ENCODE results near the gene RAP1GDS1. TPM values are rescaled to one million over a fixed set of nuclear protein-coding genes. Genes with fewer than 3 reads are reported as not detected.
A peak's percentile ranks its signal among the peaks of the same experiment; 100 is the strongest.
"Not testable (repeated sequence)": the region's sequence is repeated elsewhere in the genome, so short reads cannot be mapped to it uniquely, and the experiment has no call there.

RAP1GDS1 gene
- total RNA-seq, 1 experiment from 2014 or later, result 141 TPM

DNA sequence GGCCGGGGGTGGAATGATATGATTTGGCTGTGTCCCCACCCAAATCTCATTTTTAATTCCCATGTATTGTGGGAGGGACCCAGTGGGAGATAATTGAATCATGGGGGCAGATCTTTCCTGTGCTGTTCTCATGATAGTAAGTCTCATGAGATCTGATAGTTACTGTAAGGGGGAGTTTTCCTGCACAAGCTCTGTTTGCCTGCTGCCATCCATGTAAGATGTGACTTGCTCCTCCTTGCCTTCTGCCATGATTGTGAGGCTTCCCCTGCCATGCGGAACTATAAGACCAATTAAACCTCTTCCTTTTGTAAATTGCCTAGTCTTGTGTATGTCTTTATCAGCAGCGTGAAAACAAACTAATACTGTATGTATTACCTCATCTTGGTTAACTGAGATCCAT is 106.8 kb downstream of the RAP1GDS1 start:
- not testable (repeated sequence) for H3K4me3 ChIP-seq (ENCODE audit: low read length); H2AFZ ChIP-seq (ENCODE audit: low read length); H3K9me3 ChIP-seq (ENCODE audit: low read length); H3K27ac ChIP-seq (ENCODE audit: low read length); H3K4me1 ChIP-seq (ENCODE audit: low read length); H3K9ac ChIP-seq (ENCODE audit: low read length); H3K27me3 ChIP-seq (ENCODE audit: low read length); H4K20me1 ChIP-seq (ENCODE audit: insufficient read depth, low read depth, low read length); H3K9me2 ChIP-seq (replicated peaks; ENCODE audit: insufficient read depth, low read length); DNase-seq; H3K4me2 ChIP-seq (ENCODE audit: low read depth, low read length, poor library complexity, severe bottlenecking)
- Histone ChIP-seq H3K79me2 (ENCODE audit: low read length) (peaks cover 35% of the 10 kb centered on the region), H3K36me3 (ENCODE audit: insufficient read depth, low read length) (peaks cover 26% of the 10 kb centered on the region)

DNA sequence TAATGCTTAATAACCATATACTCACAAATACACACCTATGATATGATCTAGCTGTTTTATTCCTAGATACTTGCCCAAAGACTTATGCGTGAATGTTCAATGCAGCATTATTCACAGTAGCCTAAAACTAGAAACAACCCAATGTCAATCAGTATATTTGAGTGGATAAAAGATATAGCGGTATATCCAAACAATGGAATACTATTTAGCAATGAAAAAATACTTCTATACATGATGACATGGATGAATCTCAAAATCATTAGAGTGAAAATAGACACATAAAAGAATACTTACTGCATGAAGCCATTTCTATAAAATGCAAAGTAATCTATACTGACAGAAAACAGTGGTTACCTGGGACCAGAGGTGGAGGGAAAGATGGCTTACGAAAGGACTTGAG is 108.1 kb downstream of the RAP1GDS1 start:
- H3K4me1 ChIP-seq (ENCODE audit: low read length), result no peaks in the 10 kb centered on the region
- no peak for DNase-seq
- no peak overlapping the region for H3K9ac ChIP-seq (ENCODE audit: low read length)
- H3K36me3 ChIP-seq (ENCODE audit: insufficient read depth, low read length), result peaks cover 26% of the 10 kb centered on the region
- no peaks in the 10 kb centered on the region for H4K20me1 ChIP-seq (ENCODE audit: insufficient read depth, low read depth, low read length)
- no peaks in the 10 kb centered on the region for H3K9me2 ChIP-seq (replicated peaks; ENCODE audit: insufficient read depth, low read length)
- H3K4me2 ChIP-seq (ENCODE audit: low read depth, low read length, poor library complexity, severe bottlenecking), result no peak overlapping the region
- no peak overlapping the region for H3K27ac ChIP-seq (ENCODE audit: low read length)
- no peak overlapping the region for H3K4me3 ChIP-seq (ENCODE audit: low read length)
- no peaks in the 10 kb centered on the region for H3K9me3 ChIP-seq (ENCODE audit: low read length)
- H3K79me2 ChIP-seq (ENCODE audit: low read length), result peaks cover 29% of the 10 kb centered on the region
- H2AFZ ChIP-seq (ENCODE audit: low read length), result no peak overlapping the region
- H3K27me3 ChIP-seq (ENCODE audit: low read length), result no peaks in the 10 kb centered on the region

DNA sequence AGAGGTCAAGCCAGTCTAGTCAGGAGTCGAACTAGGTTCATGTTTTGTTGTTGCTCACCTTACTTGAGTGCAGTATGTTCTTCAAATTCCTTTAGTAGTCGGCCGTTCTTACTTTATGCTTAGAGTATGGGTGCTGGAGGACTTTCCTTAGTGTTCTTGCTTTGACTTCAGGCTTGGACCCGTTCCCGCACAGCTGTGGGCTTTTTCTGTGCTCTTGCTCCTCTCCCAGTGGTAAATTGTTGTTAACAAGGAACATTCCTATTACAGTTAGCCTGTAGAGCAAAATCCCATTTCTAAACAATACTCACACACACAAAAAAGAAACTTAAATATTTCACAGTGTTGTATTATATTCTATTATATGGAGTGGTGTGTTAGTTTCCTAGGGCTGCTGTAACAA is 113.5 kb downstream of the RAP1GDS1 start:
- Histone ChIP-seq H3K9me2 (replicated peaks; ENCODE audit: insufficient read depth, low read length) (no peaks in the 10 kb centered on the region), H2AFZ (ENCODE audit: low read length) (no peak overlapping the region), H3K4me3 (ENCODE audit: low read length) (no peak overlapping the region), H3K27me3 (ENCODE audit: low read length) (no peaks in the 10 kb centered on the region), H3K9ac (ENCODE audit: low read length) (no peak overlapping the region), H3K4me1 (ENCODE audit: low read length) (peaks cover 30% of the 10 kb centered on the region), H3K79me2 (ENCODE audit: low read length) (peaks cover 59% of the 10 kb centered on the region), H3K9me3 (ENCODE audit: low read length) (no peaks in the 10 kb centered on the region), H3K36me3 (ENCODE audit: insufficient read depth, low read length) (0 out of 2 replicates have a peak, but pooled peaks cover under 1% of the 10 kb centered on the region), H3K27ac (ENCODE audit: low read length) (no peak overlapping the region), H4K20me1 (ENCODE audit: insufficient read depth, low read depth, low read length) (no peaks in the 10 kb centered on the region), H3K4me2 (ENCODE audit: low read depth, low read length, poor library complexity, severe bottlenecking) (no peak overlapping the region)
- DNase-seq, result no peak

- Histone ChIP-seq H3K36me3 (ENCODE audit: insufficient read depth, low read length) (no peaks in the 10 kb centered on the region), H3K9ac (ENCODE audit: low read length) (peak overlapping the region; percentile 13; the same call in 1 of the 2 replicates), H3K4me3 (ENCODE audit: low read length) (peak overlapping the region; percentile 22; the same call in 1 of the 2 replicates), H3K79me2 (ENCODE audit: low read length) (peaks cover 73% of the 10 kb centered on the region), H3K27ac (ENCODE audit: low read length) (peak overlapping the region; percentile 68), H3K4me1 (ENCODE audit: low read length) (peaks cover 41% of the 10 kb centered on the region), H3K4me2 (ENCODE audit: low read depth, low read length, poor library complexity, severe bottlenecking) (peak overlapping the region; percentile 38), H3K27me3 (ENCODE audit: low read length) (no peaks in the 10 kb centered on the region), H3K9me3 (ENCODE audit: low read length) (no peaks in the 10 kb centered on the region), H2AFZ (ENCODE audit: low read length) (no peak overlapping the region), H4K20me1 (ENCODE audit: insufficient read depth, low read depth, low read length) (no peaks in the 10 kb centered on the region), H3K9me2 (replicated peaks; ENCODE audit: insufficient read depth, low read length) (no peaks in the 10 kb centered on the region)
- peak; percentile 57 for DNase-seq
Measured at GRCh38 chr4:98377559-98377958, 116.4 kb downstream of the RAP1GDS1 start.

DNA sequence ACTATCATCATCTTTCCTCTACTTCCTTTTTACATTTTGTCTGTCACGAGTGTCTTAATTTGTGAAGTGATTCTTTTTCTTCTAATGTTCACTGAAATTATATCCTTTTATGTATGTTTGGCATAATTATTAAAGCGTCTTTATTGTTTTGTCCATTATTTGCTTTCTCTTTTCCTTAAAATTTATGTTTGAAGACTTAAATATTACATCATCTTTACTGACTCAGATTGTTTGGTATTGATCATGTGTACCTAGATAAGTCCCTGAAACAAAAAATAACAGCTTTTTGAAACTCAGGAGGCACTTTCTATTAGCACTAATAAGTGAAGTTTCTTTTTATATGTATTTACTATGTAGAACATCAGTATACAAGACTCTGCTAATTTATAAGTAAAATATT is 120.1 kb downstream of the RAP1GDS1 start:
- Histone ChIP-seq H3K9me3 (ENCODE audit: low read length) (no peaks in the 10 kb centered on the region), H3K9ac (ENCODE audit: low read length) (no peak overlapping the region), H3K9me2 (replicated peaks; ENCODE audit: insufficient read depth, low read length) (no peaks in the 10 kb centered on the region), H3K4me3 (ENCODE audit: low read length) (no peak overlapping the region), H3K4me2 (ENCODE audit: low read depth, low read length, poor library complexity, severe bottlenecking) (no peak overlapping the region), H2AFZ (ENCODE audit: low read length) (no peak overlapping the region), H3K79me2 (ENCODE audit: low read length) (peaks cover 76% of the 10 kb centered on the region), H3K4me1 (ENCODE audit: low read length) (peaks cover 49% of the 10 kb centered on the region), H3K27me3 (ENCODE audit: low read length) (no peaks in the 10 kb centered on the region), H4K20me1 (ENCODE audit: insufficient read depth, low read depth, low read length) (no peaks in the 10 kb centered on the region), H3K36me3 (ENCODE audit: insufficient read depth, low read length) (no peaks in the 10 kb centered on the region), H3K27ac (ENCODE audit: low read length) (no peak overlapping the region)
- DNase-seq, result no peak

DNA sequence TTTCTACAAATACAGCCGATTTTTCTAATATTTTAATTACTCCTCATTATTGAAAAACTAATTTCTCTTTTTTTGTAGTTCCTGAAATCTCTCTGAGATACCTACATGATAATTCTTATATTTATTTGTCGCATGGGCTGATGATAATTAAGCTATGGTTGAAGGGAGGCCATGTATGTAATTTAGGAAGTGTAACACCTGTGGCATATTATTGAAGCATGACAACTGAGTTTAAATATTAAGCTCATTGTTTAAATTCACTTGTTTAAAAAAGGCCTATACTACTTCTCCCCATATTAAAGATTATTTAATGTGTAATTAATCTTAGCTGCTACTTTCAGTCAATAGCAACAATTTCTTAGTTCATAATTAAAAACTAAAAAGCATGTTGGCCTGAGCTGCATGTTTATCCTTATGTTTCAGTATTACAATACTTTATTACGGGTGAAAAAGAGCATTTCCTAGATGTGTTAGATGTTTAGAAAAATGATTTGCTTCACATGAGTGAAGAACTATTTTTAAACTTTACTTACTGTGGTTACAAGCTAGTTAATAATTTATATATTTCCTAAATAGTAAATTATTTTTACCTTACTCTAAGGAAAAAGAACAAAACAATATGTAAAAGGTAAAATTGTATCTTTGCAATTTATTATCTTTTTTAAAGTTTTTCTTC is 122.4 kb downstream of the RAP1GDS1 start:
- Histone ChIP-seq H3K4me2 (ENCODE audit: low read depth, low read length, poor library complexity, severe bottlenecking) (peak overlapping the region; percentile 18), H3K9me2 (replicated peaks; ENCODE audit: insufficient read depth, low read length) (no peaks in the 10 kb centered on the region)
- DNase-seq, result no peak

DNA sequence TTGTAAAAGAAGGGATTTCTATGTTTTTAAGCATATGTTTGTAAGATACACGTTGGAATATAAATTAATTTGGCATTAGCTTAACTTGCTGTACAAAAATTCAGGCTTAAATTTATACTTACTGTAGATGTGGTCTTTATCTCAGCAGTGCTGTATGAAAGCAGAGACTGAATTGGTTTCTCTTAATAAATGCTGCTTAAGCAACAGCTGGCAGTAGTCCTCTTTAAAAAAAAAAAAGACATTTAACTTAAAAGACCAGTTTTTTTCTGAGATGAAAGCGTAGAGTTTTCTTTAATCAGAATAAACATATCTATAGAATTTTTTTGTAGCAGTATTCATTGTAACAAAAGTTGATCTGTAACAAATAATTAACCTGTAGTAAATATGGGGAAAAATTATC is 124.6 kb downstream of the RAP1GDS1 start:
- no peak for DNase-seq

More for the DNA sequence above, 122.4 kb downstream of the RAP1GDS1 start:
- Histone ChIP-seq H3K4me1 (ENCODE audit: low read length) (peaks cover 28% of the 10 kb centered on the region), H3K9ac (ENCODE audit: low read length) (no peak overlapping the region), H3K27me3 (ENCODE audit: low read length) (no peaks in the 10 kb centered on the region), H3K4me3 (ENCODE audit: low read length) (no peak overlapping the region), H2AFZ (ENCODE audit: low read length) (no peak overlapping the region), H3K9me3 (ENCODE audit: low read length) (no peaks in the 10 kb centered on the region), H3K79me2 (ENCODE audit: low read length) (peaks cover 73% of the 10 kb centered on the region), H4K20me1 (ENCODE audit: insufficient read depth, low read depth, low read length) (no peaks in the 10 kb centered on the region), H3K27ac (ENCODE audit: low read length) (peak overlapping the region; percentile 49), H3K36me3 (ENCODE audit: insufficient read depth, low read length) (peaks cover 10% of the 10 kb centered on the region; the same call in 1 of the 2 replicates)

GRCh38 chr4:98387345-98388026 is 126.3 kb downstream of the RAP1GDS1 start:
- Histone ChIP-seq H3K27ac (ENCODE audit: low read length) (no peak overlapping the region), H3K9ac (ENCODE audit: low read length) (no peak overlapping the region), H2AFZ (ENCODE audit: low read length) (no peak overlapping the region), H3K4me2 (ENCODE audit: low read depth, low read length, poor library complexity, severe bottlenecking) (no peak overlapping the region), H3K79me2 (ENCODE audit: low read length) (peaks cover 57% of the 10 kb centered on the region), H3K36me3 (ENCODE audit: insufficient read depth, low read length) (peaks cover 26% of the 10 kb centered on the region), H3K9me3 (ENCODE audit: low read length) (no peaks in the 10 kb centered on the region), H3K4me1 (ENCODE audit: low read length) (peaks cover 17% of the 10 kb centered on the region), H3K4me3 (ENCODE audit: low read length) (no peak overlapping the region), H3K9me2 (replicated peaks; ENCODE audit: insufficient read depth, low read length) (no peaks in the 10 kb centered on the region), H3K27me3 (ENCODE audit: low read length) (no peaks in the 10 kb centered on the region), H4K20me1 (ENCODE audit: insufficient read depth, low read depth, low read length) (no peaks in the 10 kb centered on the region)
- no peak for DNase-seq

More for the DNA sequence above, 124.6 kb downstream of the RAP1GDS1 start:
- Histone ChIP-seq H3K27me3 (ENCODE audit: low read length) (no peaks in the 10 kb centered on the region), H3K9me2 (replicated peaks; ENCODE audit: insufficient read depth, low read length) (no peaks in the 10 kb centered on the region), H3K36me3 (ENCODE audit: insufficient read depth, low read length) (peaks cover 16% of the 10 kb centered on the region; the same call in 1 of the 2 replicates), H3K27ac (ENCODE audit: low read length) (no peak overlapping the region), H3K4me3 (ENCODE audit: low read length) (no peak overlapping the region), H3K9me3 (ENCODE audit: low read length) (no peaks in the 10 kb centered on the region), H3K79me2 (ENCODE audit: low read length) (peaks cover 64% of the 10 kb centered on the region), H2AFZ (ENCODE audit: low read length) (no peak overlapping the region), H3K4me1 (ENCODE audit: low read length) (peaks cover 28% of the 10 kb centered on the region), H4K20me1 (ENCODE audit: insufficient read depth, low read depth, low read length) (no peaks in the 10 kb centered on the region), H3K4me2 (ENCODE audit: low read depth, low read length, poor library complexity, severe bottlenecking) (no peak overlapping the region), H3K9ac (ENCODE audit: low read length) (no peak overlapping the region)
